ENCODE results near the gene ARHGEF38.
"Not testable (repeated sequence)": the region's sequence is repeated elsewhere in the genome, so short reads cannot be mapped to it uniquely, and the experiment has no call there.

The ARHGEF38 gene

GRCh38 chr4:105719204-105719603, 166.8 kb downstream of the ARHGEF38 start:
- DNase-seq, result no peak

- DNase-seq, result no peak
Measured at GRCh38 chr4:105725623-105726022, 173.2 kb downstream of the ARHGEF38 start.

GRCh38 chr4:105729895-105730294, 177.5 kb downstream of the ARHGEF38 start:
- DNase-seq, result not testable (repeated sequence)
